HPDE6-E6E7 (cell line): ENCODE results near the gene ILKAP.

Experiments
- DNase-seq: peaks from one replicate; pipeline ENCODE4 v3.0.0; 2011; ENCODE audit warnings: missing footprints; ENCODE audit errors: extremely low spot score

Gene ILKAP

GRCh38 chr2:238165288-238165921 is 38.1 kb downstream of the ILKAP start:
- DNase-seq = no peak

GRCh38 chr2:238164906-238165287 is 38.6 kb downstream of the ILKAP start:
- DNase-seq = no peak

- DNase-seq = no peak
Observed at GRCh38 chr2:238163481-238164198, 39.9 kb downstream of the ILKAP start.

- no peak for DNase-seq
Observed at GRCh38 chr2:238162846-238163441, 40.6 kb downstream of the ILKAP start.

- DNase-seq = no peak
Observed at GRCh38 chr2:238162251-238162845, 41.1 kb downstream of the ILKAP start.

- DNase-seq = no peak
Observed at GRCh38 chr2:238161291-238162051, 42.0 kb downstream of the ILKAP start.

- DNase-seq = no peak
Observed at GRCh38 chr2:238160206-238161129, 43.0 kb downstream of the ILKAP start.

- no peak for DNase-seq
Observed at GRCh38 chr2:238159661-238160205, 43.8 kb downstream of the ILKAP start.

- no peak for DNase-seq
Observed at GRCh38 chr2:238159071-238159539, 44.4 kb downstream of the ILKAP start.

- peak; percentile 39 for DNase-seq
Observed at GRCh38 chr2:238158509-238159070, 44.9 kb downstream of the ILKAP start, which contains the start of gene ERFE. Gene ERFE, plus strand, starts transcription at chr2:238158970. Its CDS starts 38 bp downstream, at chr2:238159008.

- no peak for DNase-seq
Observed at GRCh38 chr2:238158018-238158508, 45.4 kb downstream of the ILKAP start.

GRCh38 chr2:238157506-238158017 is 45.9 kb downstream of the ILKAP start:
- DNase-seq = no peak

GRCh38 chr2:238155761-238156694 is 47.5 kb downstream of the ILKAP start:
- no peak for DNase-seq

GRCh38 chr2:238155051-238155760 is 48.3 kb downstream of the ILKAP start:
- no peak for DNase-seq

- no peak for DNase-seq
Observed at GRCh38 chr2:238154570-238154969, 48.9 kb downstream of the ILKAP start.

- no peak for DNase-seq
Observed at GRCh38 chr2:238152771-238153688, 50.5 kb downstream of the ILKAP start.
